ENCODE results near the gene UBAP2L.

UBAP2L gene

DNA sequence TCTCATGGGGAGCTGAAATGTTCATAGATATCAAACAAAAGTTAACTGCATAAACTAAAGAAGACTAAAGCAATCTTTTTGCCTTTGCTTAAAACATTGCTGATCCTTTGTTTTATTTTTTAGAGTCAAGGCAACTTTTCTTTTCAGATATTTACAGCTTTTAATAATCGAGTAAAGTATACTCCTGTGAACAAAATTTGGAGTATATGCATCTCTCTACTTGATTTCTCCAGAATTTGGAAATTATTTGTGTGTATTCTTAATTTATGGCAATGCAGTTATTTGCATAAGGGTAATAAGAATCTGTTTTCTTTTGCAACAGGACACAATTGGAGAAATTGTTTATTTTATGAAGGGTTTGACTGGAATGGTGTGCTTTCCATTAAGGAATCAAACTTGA is 95.9 kb downstream of the UBAP2L start:
- DNase-seq = no peak

DNA sequence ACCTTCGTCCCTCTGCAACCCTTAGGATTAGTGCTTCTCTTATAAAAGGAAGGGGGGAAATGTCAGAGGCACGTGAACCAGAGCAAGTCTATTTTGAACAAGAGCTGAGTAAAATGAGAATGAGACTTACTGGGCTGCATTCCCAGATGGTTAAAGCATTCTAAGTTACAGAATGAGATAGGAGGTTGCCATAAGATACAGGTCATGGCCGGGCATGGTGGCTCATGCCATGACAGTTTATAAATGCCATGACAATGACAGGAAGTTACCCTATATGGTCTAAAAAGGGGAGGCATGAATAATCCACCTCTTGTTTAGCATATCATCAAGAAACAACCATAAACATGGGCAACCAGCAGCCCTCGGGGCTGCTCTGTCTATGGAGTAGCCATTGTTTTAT is 97.6 kb downstream of the UBAP2L start:
- DNase-seq = no peak
